Chondrocyte (in vitro differentiated cells): ENCODE data around the gene SLC22A31. TPM values are rescaled to one million over a fixed set of nuclear protein-coding genes. Genes with fewer than 3 reads are reported as not detected.

Source experiments
- DNase-seq: peaks from one replicate; pipeline ENCODE4 v3.0.0; 2021; ENCODE audit warnings: mixed read lengths, low spot score
- H3K27ac Mint-ChIP-seq: one replicate; pipeline ENCODE4 v1.8.0; 2021; ENCODE audit warnings: mild to moderate bottlenecking, moderate library complexity, mixed read lengths; ENCODE audit not compliant: unreplicated experiment
- H3K27me3 Mint-ChIP-seq: 2 replicates; pipeline ENCODE4 v1.8.0; 2021; ENCODE audit warnings: low read depth, mixed read lengths
- H3K36me3 Mint-ChIP-seq: 2 replicates; pipeline ENCODE4 v1.8.0; 2021; ENCODE audit warnings: low read depth, mixed read lengths
- H3K4me1 Mint-ChIP-seq: 2 replicates; pipeline ENCODE4 v1.8.0; 2021; ENCODE audit warnings: low read depth, mild to moderate bottlenecking, mixed read lengths
- H3K4me3 Mint-ChIP-seq: one replicate; pipeline ENCODE4 v1.8.0; 2021; ENCODE audit warnings: mild to moderate bottlenecking, moderate library complexity, mixed read lengths; ENCODE audit not compliant: unreplicated experiment
- H3K9me3 Mint-ChIP-seq: 2 replicates; pipeline ENCODE4 v1.8.0; 2021; ENCODE audit warnings: low read depth, mixed read lengths
- CTCF ChIP-seq: fragments of 200-600 bp; sonication (generic); IDR thresholded peaks from 2 replicates; pipeline ENCODE4 v1.5.0; 2021; ENCODE audit warnings: antibody characterized with exemption, mild to moderate bottlenecking, moderate library complexity
- total RNA-seq: library from RNA; stranded (reverse); gene quantifications from 3 replicates; pipeline ENCODE4 v1.2.1, GENCODE V29; 2021

SLC22A31 gene
- total RNA-seq, 1 donor from 2014 or later, result 0.40 TPM

GRCh38 chr16:89150090-89150835 is 50.1 kb downstream of the SLC22A31 start:
- no peaks in the 10 kb centered on the region for H3K9me3 Mint-ChIP-seq
- no peaks in the 10 kb centered on the region for H3K27me3 Mint-ChIP-seq
- peaks cover 11% of the 10 kb centered on the region for H3K4me1 Mint-ChIP-seq
- TF ChIP-seq CTCF, result no peak
- peaks cover 20% of the 10 kb centered on the region for H3K36me3 Mint-ChIP-seq
- no peak overlapping the region for H3K27ac Mint-ChIP-seq
- H3K4me3 Mint-ChIP-seq, result no peak overlapping the region
- peak; percentile 89 for DNase-seq

DNA sequence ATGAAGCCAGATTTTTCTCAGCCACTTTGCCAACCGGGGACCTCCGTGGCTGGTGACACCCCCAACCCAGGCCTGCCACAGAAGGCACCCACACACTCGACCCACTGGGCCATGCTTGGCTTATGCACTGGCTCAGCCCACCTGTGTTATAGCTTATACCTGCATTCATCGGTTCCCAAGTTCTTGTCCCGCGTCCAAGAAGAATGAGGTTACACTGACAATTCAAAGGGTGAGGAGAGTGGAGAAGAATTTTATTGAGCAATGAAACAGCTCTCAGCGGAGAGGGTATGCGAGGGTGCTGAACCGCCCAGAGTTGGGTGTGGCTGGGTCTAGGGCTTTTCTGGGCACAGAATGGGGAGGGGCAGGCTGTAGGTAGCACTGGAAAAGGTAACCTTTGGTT is 51.0 kb downstream of the SLC22A31 start:
- TF ChIP-seq CTCF, result no peak
- H3K9me3 Mint-ChIP-seq, result no peaks in the 10 kb centered on the region
- peaks cover 2% of the 10 kb centered on the region for H3K4me1 Mint-ChIP-seq
- H3K27ac Mint-ChIP-seq, result no peak overlapping the region
- no peak overlapping the region for H3K4me3 Mint-ChIP-seq
- peaks cover 20% of the 10 kb centered on the region for H3K36me3 Mint-ChIP-seq
- DNase-seq, result peak; percentile 41
- H3K27me3 Mint-ChIP-seq, result no peaks in the 10 kb centered on the region

- TF ChIP-seq CTCF, result no peak
- peaks cover 21% of the 10 kb centered on the region for H3K36me3 Mint-ChIP-seq
- no peak overlapping the region for H3K27ac Mint-ChIP-seq
- H3K4me3 Mint-ChIP-seq, result no peak overlapping the region
- no peaks in the 10 kb centered on the region for H3K9me3 Mint-ChIP-seq
- H3K27me3 Mint-ChIP-seq, result no peaks in the 10 kb centered on the region
- peak; percentile 20 for DNase-seq
- no peaks in the 10 kb centered on the region for H3K4me1 Mint-ChIP-seq
Observed at GRCh38 chr16:89147085-89147817, 53.1 kb downstream of the SLC22A31 start.

DNA sequence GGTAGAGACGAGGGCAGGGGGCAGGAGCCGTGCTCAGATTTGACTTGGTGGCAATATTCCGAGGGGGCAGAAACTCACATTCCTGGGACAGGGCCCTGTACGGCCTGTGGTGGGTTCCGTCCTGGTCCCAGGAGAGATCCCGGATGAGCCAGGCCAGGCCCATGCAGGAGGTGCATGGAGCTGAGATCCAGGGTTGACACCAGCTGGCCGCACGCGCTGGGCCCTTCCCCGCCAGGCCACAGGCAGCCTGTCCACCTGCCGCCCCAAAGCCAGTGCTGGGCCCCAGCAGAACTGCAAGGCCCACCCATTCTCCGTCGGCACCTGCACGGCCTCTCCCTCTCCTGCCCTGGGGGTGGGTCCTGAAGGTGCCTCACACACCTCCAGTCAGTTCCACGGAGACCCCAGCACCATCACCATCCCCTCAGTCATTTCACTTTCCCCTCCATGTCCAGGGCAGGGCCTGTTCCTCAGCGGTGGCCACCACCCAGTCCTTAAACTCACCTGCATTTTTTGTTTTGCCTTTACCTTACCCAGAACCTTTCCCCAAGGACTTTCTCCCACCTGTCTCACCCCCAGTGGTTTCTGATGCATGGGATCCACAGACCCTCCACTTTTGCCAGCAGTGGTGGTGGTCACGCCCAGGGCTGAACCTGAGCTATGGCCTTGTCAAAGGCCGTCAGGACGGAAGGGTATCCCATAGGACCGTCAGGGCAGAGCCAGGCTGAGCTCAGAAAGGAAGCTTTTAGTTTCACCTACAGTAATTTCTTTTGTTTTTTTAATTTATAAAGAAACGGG is 53.9 kb downstream of the SLC22A31 start:
- no peak overlapping the region for H3K27ac Mint-ChIP-seq
- no peak for TF ChIP-seq CTCF
- H3K27me3 Mint-ChIP-seq, result no peaks in the 10 kb centered on the region
- DNase-seq, result peak; percentile 84
- no peak overlapping the region for H3K4me3 Mint-ChIP-seq
- H3K9me3 Mint-ChIP-seq, result no peaks in the 10 kb centered on the region
- peaks cover 21% of the 10 kb centered on the region for H3K36me3 Mint-ChIP-seq
- H3K4me1 Mint-ChIP-seq, result no peaks in the 10 kb centered on the region

Other genes with a start within 250 kb of the SLC22A31 start
- 0.23 TPM in 1 of 3 replicates, not detected in the others for gene CBFA2T3, start 223.3 kb downstream of the SLC22A31 start, total RNA-seq
- gene ACSF3, start 106.7 kb downstream of the SLC22A31 start, total RNA-seq, result 19.5 to 24.4 TPM (median 20.8 TPM) in 3 replicates
- gene CDH15, start 28.8 kb downstream of the SLC22A31 start, total RNA-seq, result 0.20 to 0.23 TPM in 2 of 3 replicates, not detected in the other
- gene ZNF778, start 17.2 kb upstream of the SLC22A31 start, total RNA-seq, result 5.8 to 7.7 TPM (median 6.6 TPM) in 3 replicates